NT2/D1 (cell line): ENCODE data around the gene ARHGAP33.

Source experiments
- SUZ12 ChIP-seq: IDR thresholded peaks from 2 replicates; pipeline ENCODE4 v1.6.1; 2011; ENCODE audit not compliant: insufficient read length, insufficient read depth; ENCODE audit errors: extremely low read depth
- YY1 ChIP-seq: IDR thresholded peaks from 2 replicates; pipeline ENCODE4 v1.6.1; 2011; ENCODE audit not compliant: insufficient read length, insufficient read depth
- ZNF274 ChIP-seq: IDR thresholded peaks from 2 replicates; pipeline ENCODE4 v1.6.1; 2011; ENCODE audit warnings: mild to moderate bottlenecking, low read depth, low read length

DNA sequence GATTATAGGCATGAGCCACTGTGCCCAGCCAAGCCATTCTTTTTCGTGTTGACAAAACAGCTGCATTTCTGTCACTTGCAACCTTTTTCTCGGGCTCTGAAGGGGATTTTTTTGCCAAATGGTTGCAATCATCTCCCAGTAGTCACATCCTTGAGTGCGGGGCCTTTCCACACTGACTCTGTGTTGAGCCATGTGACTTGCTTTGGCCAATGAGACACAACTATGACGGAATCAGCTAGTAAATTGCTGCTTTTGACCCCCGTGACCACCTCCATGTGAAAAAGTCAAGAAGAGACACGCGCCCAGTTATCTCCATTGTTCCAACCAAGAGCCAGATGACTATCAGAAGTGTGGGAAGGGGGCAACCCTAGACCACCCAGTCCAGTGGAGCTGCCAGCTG is 58.6 kb downstream of the ARHGAP33 start:
- TF ChIP-seq YY1 (no peak), ZNF274 (no peak), SUZ12 (no peak)
